GM04504 (cell line): ENCODE measurements around the gene ANGPT4.

Experiments used
- DNase-seq: peaks from one replicate; pipeline ENCODE4 v3.0.0-alpha.2; 2012; ENCODE audit warnings: low read depth

Gene ANGPT4, protein sequence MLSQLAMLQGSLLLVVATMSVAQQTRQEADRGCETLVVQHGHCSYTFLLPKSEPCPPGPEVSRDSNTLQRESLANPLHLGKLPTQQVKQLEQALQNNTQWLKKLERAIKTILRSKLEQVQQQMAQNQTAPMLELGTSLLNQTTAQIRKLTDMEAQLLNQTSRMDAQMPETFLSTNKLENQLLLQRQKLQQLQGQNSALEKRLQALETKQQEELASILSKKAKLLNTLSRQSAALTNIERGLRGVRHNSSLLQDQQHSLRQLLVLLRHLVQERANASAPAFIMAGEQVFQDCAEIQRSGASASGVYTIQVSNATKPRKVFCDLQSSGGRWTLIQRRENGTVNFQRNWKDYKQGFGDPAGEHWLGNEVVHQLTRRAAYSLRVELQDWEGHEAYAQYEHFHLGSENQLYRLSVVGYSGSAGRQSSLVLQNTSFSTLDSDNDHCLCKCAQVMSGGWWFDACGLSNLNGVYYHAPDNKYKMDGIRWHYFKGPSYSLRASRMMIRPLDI

DNA sequence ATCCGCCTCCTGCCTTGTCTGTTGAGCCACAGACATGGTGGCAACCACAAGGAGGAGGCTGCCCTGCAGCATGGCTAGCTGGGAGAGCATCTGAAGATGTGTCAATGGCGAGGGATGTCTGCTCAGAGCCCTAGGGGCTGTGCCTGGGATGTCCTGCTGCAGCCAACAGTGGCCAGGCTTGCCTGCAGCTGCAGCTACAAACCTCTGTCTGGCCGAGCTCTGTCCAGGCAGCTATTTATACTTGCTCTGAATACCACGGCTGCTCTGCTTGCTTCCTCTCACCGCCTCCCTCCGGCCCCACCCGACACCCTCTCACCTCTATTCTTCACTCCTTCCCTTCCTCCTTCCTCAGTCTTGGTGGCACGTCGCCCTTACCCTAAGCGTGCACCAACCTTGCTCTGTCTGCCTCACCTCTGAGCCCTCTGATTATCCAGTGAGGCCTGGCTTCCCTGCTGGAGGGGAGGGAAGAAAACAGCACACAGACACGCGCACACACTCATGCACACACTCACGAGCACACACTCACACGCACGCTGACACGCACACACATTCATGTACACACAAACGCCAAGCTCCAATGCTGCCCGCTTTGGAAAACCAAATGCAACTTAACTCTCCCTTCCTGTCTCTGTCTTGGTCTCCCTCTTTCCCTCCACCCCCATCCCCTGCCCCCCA is at the start of gene ANGPT4:
ANGPT4 (minus strand) TSS at position 210 of the 675 bp plus-strand sequence; CDS start at position 90, 120 bp downstream.
- DNase-seq: no peak

- DNase-seq: no peak
These were observed 47.7 kb upstream of the ANGPT4 start for GRCh38 chr20:963795-964194.

- DNase-seq: no peak
These were observed 46.5 kb upstream of the ANGPT4 start for GRCh38 chr20:962683-963082.

GRCh38 chr20:962223-962622 is 46.1 kb upstream of the ANGPT4 start:
- no peak for DNase-seq

GRCh38 chr20:961768-962167 is 45.6 kb upstream of the ANGPT4 start:
- DNase-seq: no peak

DNA sequence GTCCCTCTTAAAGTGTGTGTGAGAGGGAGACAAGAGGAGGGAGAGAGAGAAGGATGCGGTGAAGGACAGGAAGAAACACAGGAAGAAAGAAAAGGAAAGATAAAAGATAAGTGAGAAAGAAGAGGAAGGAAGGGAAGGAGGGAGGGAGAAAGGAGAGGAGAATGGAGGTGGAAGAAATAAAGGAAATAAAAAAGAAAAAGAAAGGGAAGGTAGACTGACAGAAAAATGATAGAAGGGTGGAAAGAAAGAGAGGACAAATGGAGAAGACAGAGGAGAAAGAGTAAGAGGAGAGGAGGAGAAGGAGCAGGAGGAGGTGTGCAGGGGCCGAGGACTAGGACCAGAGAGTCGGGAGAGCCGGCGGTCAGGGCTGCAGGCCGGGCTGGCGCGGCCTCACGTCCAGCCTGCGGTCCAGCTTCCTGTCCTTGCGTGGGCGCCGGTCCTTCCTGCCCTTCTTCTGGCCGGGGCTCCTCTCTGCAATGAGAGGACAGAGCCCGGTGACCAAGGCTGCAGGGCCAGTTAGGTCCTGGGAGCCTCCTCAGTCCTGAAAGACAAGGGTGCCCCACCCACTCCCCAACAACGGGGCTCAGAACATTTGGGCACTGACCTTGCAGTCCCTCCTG is 44.0 kb upstream of the ANGPT4 start:
- no peak for DNase-seq

- DNase-seq: no peak
These were observed 43.0 kb upstream of the ANGPT4 start for GRCh38 chr20:958936-959815.

DNA sequence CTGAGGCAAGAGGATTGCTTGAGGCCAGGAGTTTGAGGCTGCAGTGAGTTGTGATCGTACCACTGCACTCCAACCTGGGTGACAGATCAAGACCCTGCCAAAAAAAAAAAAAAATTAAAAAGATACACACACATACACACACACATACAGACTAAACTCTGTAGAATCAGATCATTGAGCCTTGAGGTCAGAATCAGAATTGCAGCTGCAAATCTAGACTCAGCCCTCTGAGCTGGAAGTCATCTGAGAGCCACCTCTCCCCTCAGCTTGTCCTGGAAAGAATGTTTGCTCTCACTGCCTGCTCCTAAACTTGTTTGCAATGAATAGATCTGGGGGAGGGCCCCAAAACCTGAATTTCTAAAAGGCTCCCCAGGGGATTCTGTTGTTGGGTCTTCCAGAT is 41.4 kb upstream of the ANGPT4 start:
- no peak for DNase-seq

- peak; percentile 3 for DNase-seq
These were observed 40.3 kb upstream of the ANGPT4 start for GRCh38 chr20:956330-956951.

GRCh38 chr20:955656-956055 is 39.5 kb upstream of the ANGPT4 start:
- DNase-seq: no peak

DNA sequence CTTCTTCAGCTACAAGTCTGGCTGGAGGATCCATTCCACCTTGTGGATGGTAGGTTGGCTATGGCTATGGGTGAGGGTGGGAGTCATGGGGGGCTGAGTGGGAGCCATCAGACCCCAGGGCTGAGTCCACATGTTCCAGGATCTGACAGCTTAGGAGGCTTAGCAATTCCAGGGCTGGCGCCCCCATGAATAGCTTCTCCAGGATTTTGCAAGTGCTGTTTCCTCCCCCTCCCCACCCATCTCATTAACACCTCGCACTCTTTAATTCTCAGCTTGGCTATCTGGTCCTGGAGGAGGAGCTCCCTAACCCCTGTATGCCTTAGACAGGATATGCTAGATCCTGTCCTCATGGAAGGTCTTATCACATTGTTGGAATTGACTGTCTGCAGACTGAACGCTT is 39.0 kb upstream of the ANGPT4 start:
- no peak for DNase-seq

DNA sequence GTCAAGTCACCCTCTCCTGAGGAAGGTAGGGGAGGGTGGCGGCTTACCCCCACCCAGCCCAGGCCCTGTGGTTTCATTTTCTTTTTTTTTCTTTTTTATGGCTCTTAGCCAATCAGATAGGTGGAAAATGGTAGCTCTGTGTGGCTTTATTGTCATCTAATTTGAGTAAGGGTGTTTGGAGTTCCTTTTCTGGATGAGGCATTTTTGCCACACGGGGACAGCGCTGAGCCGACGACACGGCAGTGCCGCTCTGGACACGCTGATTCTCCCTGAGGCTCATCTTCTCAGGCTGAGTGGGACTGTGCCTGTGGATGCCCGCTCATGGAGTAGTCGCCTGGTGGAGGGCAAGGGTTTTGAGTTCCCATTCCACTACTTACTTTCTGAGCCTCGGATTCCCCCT is 37.6 kb upstream of the ANGPT4 start:
- peak; percentile 6 for DNase-seq

- DNase-seq: no peak
These were observed 36.2 kb upstream of the ANGPT4 start for GRCh38 chr20:952196-952795.

GRCh38 chr20:951384-952169 is 35.4 kb upstream of the ANGPT4 start:
- DNase-seq: no peak

DNA sequence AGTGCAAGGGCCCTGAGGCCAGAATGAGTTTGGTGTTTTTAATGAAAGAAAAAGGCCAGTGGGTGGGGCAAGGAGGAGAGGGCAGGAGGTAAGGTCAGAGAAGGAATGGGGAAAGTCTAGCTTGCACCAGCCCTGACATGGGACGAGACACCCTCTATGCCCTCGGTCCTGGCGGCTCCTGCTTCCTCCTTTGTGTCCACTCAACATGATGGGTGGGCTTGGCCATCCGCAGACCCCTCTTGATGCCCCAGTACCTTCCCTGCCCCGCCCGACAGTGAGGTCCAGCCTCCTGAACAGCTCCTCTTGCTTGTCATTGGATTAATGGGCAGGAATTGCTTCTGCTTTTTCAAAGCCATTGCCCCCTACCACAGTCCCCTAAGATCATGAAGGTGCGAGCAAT is 33.6 kb upstream of the ANGPT4 start:
- DNase-seq: no peak

DNA sequence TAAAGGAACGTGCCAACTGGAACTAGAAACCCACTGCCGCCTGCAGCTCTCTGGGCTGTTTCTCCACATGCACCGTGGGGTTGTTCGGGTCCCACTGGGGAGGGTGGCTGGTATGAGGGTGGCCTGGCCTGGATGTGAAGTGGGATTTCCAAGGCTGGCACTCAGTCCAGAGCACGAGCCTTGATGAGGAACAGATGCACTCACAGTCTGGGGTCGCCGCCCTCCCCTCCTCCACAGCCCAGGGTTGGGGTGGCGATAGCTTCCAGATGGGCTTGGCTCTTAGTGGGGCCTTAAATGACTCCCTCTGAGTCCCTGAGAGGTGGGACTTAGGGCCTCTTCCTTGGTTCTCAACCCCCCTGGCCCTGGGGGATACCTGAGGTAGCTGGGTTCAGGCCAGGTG is 30.7 kb upstream of the ANGPT4 start:
- DNase-seq: no peak

GRCh38 chr20:945841-946240 is 29.7 kb upstream of the ANGPT4 start:
- DNase-seq: no peak

- DNase-seq: no peak
These were observed 28.8 kb upstream of the ANGPT4 start for GRCh38 chr20:944774-945410.

- no peak for DNase-seq
These were observed 28.0 kb upstream of the ANGPT4 start for GRCh38 chr20:944148-944547.

GRCh38 chr20:942611-943010 is 26.5 kb upstream of the ANGPT4 start:
- no peak for DNase-seq
